Neutrophil (primary cell): ENCODE results near the gene RASD1.
"Not testable (repeated sequence)": the region's sequence is repeated elsewhere in the genome, so short reads cannot be mapped to it uniquely, and the experiment has no call there.

ENCODE experiments used
- H3K27ac ChIP-seq: fragments of 200-600 bp; sonication (generic); 2 replicates; pipeline ENCODE4 v1.5.1; 2016; ENCODE audit warnings: mild to moderate bottlenecking, moderate library complexity
- H3K27me3 ChIP-seq: fragments of 200-600 bp; sonication (generic); 2 replicates; pipeline ENCODE4 v1.6.0; 2016; ENCODE audit warnings: mild to moderate bottlenecking
- H3K36me3 ChIP-seq: fragments of 200-600 bp; sonication (generic); 2 replicates; pipeline ENCODE4 v1.5.1; 2017
- H3K4me1 ChIP-seq, 2 experiments: fragments of 200-600 bp in 1 of 2; sonication (generic) in 1 of 2; 1 replicate in 1 of 2; 2 replicates in 1 of 2; pipeline versions ENCODE4 v1.5.1 to v1.6.1; 2013 to 2016; ENCODE audit warnings: low read depth in 1 of 2, low read length in 1 of 2, mild to moderate bottlenecking in 1 of 2, moderate library complexity in 1 of 2; ENCODE audit not compliant: control insufficient read depth in 1 of 2, insufficient read depth in 1 of 2
- H3K4me3 ChIP-seq, 2 experiments: fragments of 200-600 bp in 1 of 2; sonication (generic) in 1 of 2; 1 replicate in 1 of 2; 2 replicates in 1 of 2; pipeline ENCODE4 v1.5.1; 2013 to 2016; ENCODE audit warnings: low read depth in 1 of 2, low read length in 1 of 2, mild to moderate bottlenecking in 1 of 2, moderate library complexity in 1 of 2
- H3K9me3 ChIP-seq: fragments of 200-600 bp; sonication (generic); 2 replicates; pipeline ENCODE4 v1.5.1; 2016
- CTCF ChIP-seq: fragments of 200-600 bp; sonication (generic); IDR thresholded peaks from 2 replicates; pipeline ENCODE4 v1.5.1; 2016; ENCODE audit warnings: antibody characterized with exemption

Gene RASD1

GRCh38 chr17:17491031-17491471 is 5.1 kb downstream of the RASD1 start:
- peaks cover 12 to 16% of the 10 kb centered on the region in 2 experiments for H3K4me1 ChIP-seq
- H3K36me3 ChIP-seq = peaks cover 49% of the 10 kb centered on the region
- H3K27me3 ChIP-seq = peaks cover 30% of the 10 kb centered on the region
- H3K9me3 ChIP-seq = no peaks in the 10 kb centered on the region
- no peak overlapping the region for H3K4me3 ChIP-seq
- no peak overlapping the region for H3K27ac ChIP-seq
- no peak for TF ChIP-seq CTCF

- H3K36me3 ChIP-seq = peaks cover 51% of the 10 kb centered on the region
- no peaks in the 10 kb centered on the region for H3K9me3 ChIP-seq
- no peak for TF ChIP-seq CTCF
- H3K27me3 ChIP-seq = no peaks in the 10 kb centered on the region
- H3K4me3 ChIP-seq = no peak overlapping the region
- no peaks in the 10 kb centered on the region for H3K4me1 ChIP-seq
- H3K27ac ChIP-seq = no peak overlapping the region
Observed at GRCh38 chr17:17487998-17488397, 8.2 kb downstream of the RASD1 start.

DNA sequence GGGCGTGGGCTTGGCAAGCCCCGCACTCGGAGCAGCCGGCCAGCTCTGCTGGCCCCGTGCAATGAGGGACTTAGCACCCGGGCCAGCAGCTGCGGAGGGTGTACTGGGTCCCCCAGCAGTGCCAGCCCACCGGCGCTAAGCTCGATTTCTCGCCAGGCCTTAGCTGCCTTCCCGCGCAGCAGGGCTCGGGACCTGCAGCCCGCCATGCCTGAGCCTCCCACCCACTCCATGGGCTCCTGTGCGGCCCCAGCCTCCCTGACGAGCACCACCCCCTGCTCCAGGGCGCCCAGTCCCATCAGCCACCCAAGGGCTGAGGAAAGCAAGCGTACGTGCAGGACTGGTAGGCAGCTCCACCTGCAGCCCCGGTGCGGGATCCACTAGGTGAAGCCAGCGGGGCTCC is 9.8 kb downstream of the RASD1 start:
- H3K36me3 ChIP-seq = peaks cover 35% of the 10 kb centered on the region
- H3K27ac ChIP-seq, H3K27me3 ChIP-seq, H3K9me3 ChIP-seq, H3K4me3 ChIP-seq, H3K4me1 ChIP-seq: not testable (repeated sequence)

- Histone ChIP-seq H3K27me3 (no peaks in the 10 kb centered on the region), H3K27ac (no peak overlapping the region), H3K4me3 (no peak overlapping the region), H3K4me1 (no peaks in the 10 kb centered on the region), H3K36me3 (peaks cover 26% of the 10 kb centered on the region), H3K9me3 (no peaks in the 10 kb centered on the region)
- no peak for TF ChIP-seq CTCF
Observed at GRCh38 chr17:17485420-17485819, 10.8 kb downstream of the RASD1 start.

GRCh38 chr17:17484451-17484899 is 11.7 kb downstream of the RASD1 start:
- H3K36me3 ChIP-seq = peaks cover 23% of the 10 kb centered on the region
- no peaks in the 10 kb centered on the region for H3K4me1 ChIP-seq
- H3K27ac ChIP-seq = no peak overlapping the region
- TF ChIP-seq CTCF = no peak
- no peaks in the 10 kb centered on the region for H3K9me3 ChIP-seq
- no peaks in the 10 kb centered on the region for H3K27me3 ChIP-seq
- H3K4me3 ChIP-seq = no peak overlapping the region

DNA sequence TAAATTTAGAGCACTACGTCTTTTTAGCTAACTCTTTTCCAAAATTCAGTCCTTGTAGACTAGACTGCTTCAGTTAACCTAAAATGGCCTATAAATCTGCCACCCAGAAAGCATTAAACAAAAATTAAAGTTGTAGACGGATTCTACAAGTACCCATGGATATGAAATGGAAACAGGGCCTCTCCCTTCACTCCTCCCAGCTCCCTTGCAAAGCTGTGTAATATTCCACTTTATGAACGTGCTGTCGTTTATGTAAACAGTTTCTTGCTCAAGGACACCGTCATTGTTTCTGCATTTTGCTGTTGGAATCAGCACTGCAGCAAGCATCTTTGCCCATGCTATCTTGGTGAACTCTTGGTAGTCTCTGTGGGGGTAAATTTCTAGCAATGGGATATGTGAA is 14.3 kb downstream of the RASD1 start:
- Histone ChIP-seq H3K27me3 (no peaks in the 10 kb centered on the region), H3K4me1 (peaks cover 10% of the 10 kb centered on the region in 2 experiments), H3K4me3 (no peak overlapping the region), H3K27ac (no peak overlapping the region), H3K36me3 (peaks cover 9% of the 10 kb centered on the region), H3K9me3 (no peaks in the 10 kb centered on the region)
- TF ChIP-seq CTCF = no peak
